Caco-2 (cell line): ENCODE results near the gene RPS18. TPM values are rescaled to one million over a fixed set of nuclear protein-coding genes. Genes with fewer than 3 reads are reported as not detected.

Experiments used
- BruUV-seq: library from RNA; stranded (reverse); fragments of 400-500 nt; replicated peaks from 2 replicates; lab custom pipeline; 2021; lab: Mats Ljungman, UMichigan
- CTCF ChIA-PET: fragments of 300-600 bp; sonication (Branson Sonifier 250); formaldehyde crosslinking; loops from one replicate; lab custom pipeline; 2022; ENCODE audit warnings: antibody characterized with exemption; lab: Charles Lee
- POLR2A ChIA-PET: fragments of 300-600 bp; sonication (Branson Sonifier 250); formaldehyde crosslinking; loops from one replicate; lab custom pipeline; 2022; ENCODE audit warnings: antibody characterized with exemption; lab: Charles Lee
- DNase-seq, 2 experiments: peaks; one replicate each; pipeline versions ENCODE4 v3.0.0 to v3.0.0-alpha.2; 2020 to 2022
- H3K27me3 ChIP-seq: replicated peaks from 2 replicates; pipeline ENCODE4 v1.6.0; 2011; ENCODE audit warnings: low read length; ENCODE audit not compliant: control insufficient read depth, insufficient read depth
- H3K36me3 ChIP-seq: 2 replicates; pipeline ENCODE4 v1.5.1; 2011; ENCODE audit warnings: low read length; ENCODE audit not compliant: control insufficient read depth, insufficient read depth
- H3K4me1 ChIP-seq: fragments of 250-450 bp; sonication (Bioruptor Pico); 2 replicates; pipeline ENCODE4 v1.5.1; 2020; ENCODE audit warnings: mild to moderate bottlenecking
- H3K4me3 ChIP-seq: 2 replicates; pipeline ENCODE4 v1.5.1; 2011; ENCODE audit warnings: low read depth, mild to moderate bottlenecking, control low read depth, low read length
- H3K9me3 ChIP-seq: fragments of 250-450 bp; sonication (Bioruptor Pico); 2 replicates; pipeline ENCODE4 v1.5.1; 2020; ENCODE audit warnings: mild to moderate bottlenecking, moderate library complexity
- H3K27ac Mint-ChIP-seq: one replicate; pipeline ENCODE4 v1.8.0; 2022; ENCODE audit warnings: mixed read lengths; ENCODE audit not compliant: unreplicated experiment
- H3K27me3 Mint-ChIP-seq: one replicate; pipeline ENCODE4 v1.8.0; 2022; ENCODE audit warnings: mixed read lengths; ENCODE audit not compliant: insufficient read depth, unreplicated experiment
- H3K36me3 Mint-ChIP-seq: one replicate; pipeline ENCODE4 v1.8.0; 2022; ENCODE audit warnings: mild to moderate bottlenecking, mixed read lengths; ENCODE audit not compliant: insufficient read depth, unreplicated experiment
- H3K4me1 Mint-ChIP-seq: one replicate; pipeline ENCODE4 v1.8.0; 2022; ENCODE audit warnings: low read depth, mixed read lengths; ENCODE audit not compliant: unreplicated experiment
- H3K4me3 Mint-ChIP-seq: one replicate; pipeline ENCODE4 v1.8.0; 2022; ENCODE audit warnings: mild to moderate bottlenecking, moderate library complexity, mixed read lengths; ENCODE audit not compliant: unreplicated experiment
- H3K9me3 Mint-ChIP-seq: one replicate; pipeline ENCODE4 v1.8.0; 2022; ENCODE audit warnings: mixed read lengths; ENCODE audit not compliant: unreplicated experiment
- intact Hi-C: fragments of 100-400 bp; cut with micrococcal nuclease; formaldehyde crosslinking; loops from one replicate; pipeline ENCODE4 v1.10.0; 2022; ENCODE audit not compliant: unreplicated experiment
- total RNA-seq: library from RNA; stranded (reverse); gene quantifications from 2 replicates; pipeline ENCODE4 v1.2.3, GENCODE V29; 2022
- TF ChIP-seq, protein P1 (sequence below), 2 experiments: fragments of 200-600 bp in 1 of 2; IDR thresholded peaks; 1 replicate in 1 of 2; 2 replicates in 1 of 2; pipeline versions ENCODE4 v1.5.1 to v1.8.0; 2011 to 2022; ENCODE audit warnings: antibody characterized with exemption in 1 of 2, control low read depth in 1 of 2, inconsistent platforms in 1 of 2, low read depth in 1 of 2, low read length in 1 of 2, mild to moderate bottlenecking in 1 of 2, moderate library complexity in 1 of 2; ENCODE audit not compliant: insufficient read depth in 1 of 2, severe bottlenecking in 1 of 2, unreplicated experiment in 1 of 2

The RPS18 gene
- total RNA-seq, 1 experiment from 2014 or later, result 2,340 TPM

DNA sequence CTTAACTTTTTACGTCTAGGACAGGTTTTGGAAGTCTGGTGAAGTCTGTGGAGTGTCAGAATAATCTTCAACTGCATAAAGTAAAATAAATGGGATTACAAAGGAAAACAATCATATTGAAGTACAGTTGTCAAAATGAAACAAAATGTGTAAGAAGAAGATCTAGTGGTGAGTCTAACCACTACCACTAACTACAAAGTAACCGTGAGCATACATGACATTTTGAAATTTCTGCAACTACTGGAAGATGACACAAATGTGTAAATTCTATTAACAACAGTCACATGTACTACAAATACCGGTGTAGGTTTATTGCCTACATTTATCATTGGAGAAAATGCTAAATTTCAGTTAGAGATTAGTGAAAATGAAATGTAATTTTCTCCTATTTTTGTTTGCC is 29.9 kb upstream of the RPS18 start:
- TF ChIP-seq, protein P1, sequence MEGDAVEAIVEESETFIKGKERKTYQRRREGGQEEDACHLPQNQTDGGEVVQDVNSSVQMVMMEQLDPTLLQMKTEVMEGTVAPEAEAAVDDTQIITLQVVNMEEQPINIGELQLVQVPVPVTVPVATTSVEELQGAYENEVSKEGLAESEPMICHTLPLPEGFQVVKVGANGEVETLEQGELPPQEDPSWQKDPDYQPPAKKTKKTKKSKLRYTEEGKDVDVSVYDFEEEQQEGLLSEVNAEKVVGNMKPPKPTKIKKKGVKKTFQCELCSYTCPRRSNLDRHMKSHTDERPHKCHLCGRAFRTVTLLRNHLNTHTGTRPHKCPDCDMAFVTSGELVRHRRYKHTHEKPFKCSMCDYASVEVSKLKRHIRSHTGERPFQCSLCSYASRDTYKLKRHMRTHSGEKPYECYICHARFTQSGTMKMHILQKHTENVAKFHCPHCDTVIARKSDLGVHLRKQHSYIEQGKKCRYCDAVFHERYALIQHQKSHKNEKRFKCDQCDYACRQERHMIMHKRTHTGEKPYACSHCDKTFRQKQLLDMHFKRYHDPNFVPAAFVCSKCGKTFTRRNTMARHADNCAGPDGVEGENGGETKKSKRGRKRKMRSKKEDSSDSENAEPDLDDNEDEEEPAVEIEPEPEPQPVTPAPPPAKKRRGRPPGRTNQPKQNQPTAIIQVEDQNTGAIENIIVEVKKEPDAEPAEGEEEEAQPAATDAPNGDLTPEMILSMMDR (IDR thresholded peaks at IDR 0.05; ENCODE audit: insufficient read depth in 1 of 2, low read depth in 1 of 2, low read length in 1 of 2, severe bottlenecking in 1 of 2, unreplicated experiment in 1 of 2), result no peak
- H3K36me3 ChIP-seq, result no peaks in the 10 kb centered on the region; the same call in 1 of the 2 replicates
- H3K4me3 ChIP-seq, result no peak overlapping the region
- no peak for DNase-seq
- no peak overlapping the region for H3K27ac Mint-ChIP-seq
- peaks cover 12% of the 10 kb centered on the region for H3K27me3 Mint-ChIP-seq
- POLR2A ChIA-PET, result no interaction called here
- BruUV-seq, result no TSS peak
- H3K4me3 Mint-ChIP-seq, result no peak overlapping the region
- no peaks in the 10 kb centered on the region for H3K9me3 ChIP-seq
- CTCF ChIA-PET, result no interaction called here
- intact Hi-C loops, result no loop called here
- no peaks in the 10 kb centered on the region for H3K4me1 Mint-ChIP-seq
- no peaks in the 10 kb centered on the region for H3K4me1 ChIP-seq
- no peaks in the 10 kb centered on the region for H3K27me3 ChIP-seq
- no peaks in the 10 kb centered on the region for H3K36me3 Mint-ChIP-seq
- no peaks in the 10 kb centered on the region for H3K9me3 Mint-ChIP-seq

DNA sequence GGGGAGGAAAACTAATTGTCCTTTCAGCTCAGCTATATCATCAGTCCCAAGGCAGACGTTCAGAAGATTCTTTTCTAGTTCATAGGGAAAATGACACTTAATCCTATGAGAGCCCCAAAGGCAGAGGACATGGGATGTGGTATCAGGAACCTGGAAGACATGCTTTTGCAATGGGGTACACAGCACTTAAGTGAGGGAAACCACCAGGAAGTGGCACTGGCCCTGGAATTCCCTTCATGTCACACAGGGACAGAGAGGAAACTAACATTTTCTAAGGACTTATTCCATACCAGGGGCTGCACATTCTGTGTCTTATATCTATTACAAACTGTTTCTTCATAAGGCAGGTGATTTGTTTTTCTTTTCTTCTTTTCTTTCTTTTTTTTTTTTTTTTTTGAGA is 28.4 kb upstream of the RPS18 start:
- H3K4me1 ChIP-seq, result no peaks in the 10 kb centered on the region
- Mint-ChIP-seq H3K4me3 (no peak overlapping the region), H3K27ac (no peak overlapping the region), H3K27me3 (peaks cover 12% of the 10 kb centered on the region), H3K36me3 (peaks cover 1% of the 10 kb centered on the region), H3K9me3 (no peaks in the 10 kb centered on the region), H3K4me1 (no peaks in the 10 kb centered on the region)
- no peak overlapping the region for H3K4me3 ChIP-seq
- no peaks in the 10 kb centered on the region; the same call in 1 of the 2 replicates for H3K36me3 ChIP-seq
- H3K9me3 ChIP-seq, result no peaks in the 10 kb centered on the region
- no peaks in the 10 kb centered on the region for H3K27me3 ChIP-seq
- CTCF ChIA-PET, result no interaction called here
- intact Hi-C loops, result no loop called here
- BruUV-seq, result no TSS peak
- DNase-seq, result no peak
- TF ChIP-seq, protein P1 (IDR thresholded peaks at IDR 0.05; ENCODE audit: insufficient read depth in 1 of 2, low read depth in 1 of 2, low read length in 1 of 2, severe bottlenecking in 1 of 2, unreplicated experiment in 1 of 2), result no peak
- POLR2A ChIA-PET, result no interaction called here

DNA sequence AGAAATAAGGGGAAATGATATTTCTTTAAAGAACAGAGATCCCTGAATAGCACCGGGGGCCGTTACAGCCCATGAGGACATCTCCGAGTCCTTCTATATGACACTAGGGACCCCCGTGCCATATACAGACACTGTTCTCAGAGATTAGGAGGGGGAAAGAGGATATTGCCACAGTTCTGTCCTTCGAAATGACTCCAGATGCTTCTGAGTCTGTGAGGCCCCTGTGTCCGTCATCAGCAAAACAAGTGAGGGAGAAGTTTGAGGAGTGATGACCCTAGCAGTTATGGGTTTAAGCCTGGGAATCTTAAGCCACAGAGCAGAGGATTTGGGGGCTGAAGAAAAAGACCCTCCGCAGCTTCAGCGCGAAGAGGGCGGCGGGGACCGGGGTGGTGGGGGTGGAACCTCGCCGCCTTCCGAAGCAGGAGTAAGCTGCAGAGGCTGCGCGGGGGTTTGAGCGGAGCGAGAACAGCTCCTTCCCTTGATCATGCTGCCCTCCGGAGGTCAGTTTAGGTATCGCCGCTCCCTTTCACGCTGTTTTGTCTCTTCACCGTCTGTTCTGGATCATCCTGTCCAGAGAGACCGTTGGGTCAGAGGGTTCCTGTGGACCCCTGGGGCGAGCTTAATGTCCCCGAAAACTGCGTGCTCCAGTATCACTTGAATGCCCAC is 23.8 kb upstream of the RPS18 start:
- no TSS peak for BruUV-seq
- ChIA-PET CTCF (interaction anchor here (0.5 to 2.1 kb wide), 15 partner anchors 12 to 539 kb away, joined by 3 to 15 read pairs (median 4); partner anchors contain the start of genes BRD2, HSD17B8 and RING1), POLR2A (interaction anchor here (1.0 to 2.7 kb wide), 2 partner anchors 40 to 276 kb away, joined by 3 to 16 read pairs; partner anchors contain the start of gene RING1)
- no peaks in the 10 kb centered on the region; the same call in 1 of the 2 replicates for H3K36me3 ChIP-seq
- peak overlapping the region; percentile 35 for H3K4me3 ChIP-seq
- H3K4me1 Mint-ChIP-seq, result peaks cover 10% of the 10 kb centered on the region
- TF ChIP-seq, protein P1 (IDR thresholded peaks at IDR 0.05; ENCODE audit: insufficient read depth in 1 of 2, low read depth in 1 of 2, low read length in 1 of 2, severe bottlenecking in 1 of 2, unreplicated experiment in 1 of 2), result peak; percentile 84 to 86
- H3K27me3 ChIP-seq, result no peaks in the 10 kb centered on the region
- intact Hi-C loops, result loop anchor here (1.0 to 2.0 kb wide), 4 partner anchors 43 to 234 kb away; no protein-coding TSS in a partner anchor
- H3K9me3 Mint-ChIP-seq, result no peaks in the 10 kb centered on the region
- no peak overlapping the region for H3K27ac Mint-ChIP-seq
- H3K27me3 Mint-ChIP-seq, result peaks cover 2% of the 10 kb centered on the region
- peaks cover 27% of the 10 kb centered on the region for H3K36me3 Mint-ChIP-seq
- peak overlapping the region; percentile 85 for H3K4me3 Mint-ChIP-seq
- peak; percentile 83 to 89 for DNase-seq
- H3K9me3 ChIP-seq, result no peaks in the 10 kb centered on the region
- H3K4me1 ChIP-seq, result peaks cover 5% of the 10 kb centered on the region; the same call in 1 of the 2 replicates
